SK-N-SH (cell line): ENCODE results near the gene EIF4E. TPM values are rescaled to one million over a fixed set of nuclear protein-coding genes. Genes with fewer than 3 reads are reported as not detected.

Experiments
- CTCF ChIA-PET: fragments of 300-600, 350-600 bp; formaldehyde crosslinking; extraction: SDS; loops from one replicate; lab custom pipeline; 2021; lab: Yijun Ruan, JAX
- POLR2A ChIA-PET: fragments of 350-600 bp; sonication (Branson Sonifier 250); formaldehyde crosslinking; extraction: SDS; loops from one replicate; lab custom pipeline; 2020; ENCODE audit warnings: antibody characterized with exemption, inconsistent platforms; lab: Yijun Ruan, JAX
- DNase-seq: peaks from one replicate; pipeline ENCODE4 v3.0.0; 2012
- H2AFZ ChIP-seq: fragments of 200-600 bp; sonication (generic); 2 replicates; pipeline ENCODE4 v1.8.1; 2016; ENCODE audit warnings: antibody characterized with exemption, mild to moderate bottlenecking, low read depth
- H3F3A ChIP-seq: fragments of 200-600 bp; sonication (generic); replicated peaks from 2 replicates; pipeline ENCODE3; 2016; ENCODE audit warnings: antibody characterized with exemption, mild to moderate bottlenecking; ENCODE audit not compliant: insufficient read depth
- H3K27ac ChIP-seq, 2 experiments: fragments of 200-500 bp in 1 of 2; fragments of 200-600 bp in 1 of 2; sonication (Bioruptor generic) in 1 of 2; sonication (generic), shearing (Covaris generic) in 1 of 2; 2 replicates each; pipeline versions ENCODE4 v1.5.1 to v1.6.1; 2014 to 2016; ENCODE audit warnings: low read depth in 2 of 2, inconsistent platforms in 1 of 2, low read length in 1 of 2, mild to moderate bottlenecking in 1 of 2, mixed read lengths in 1 of 2
- H3K27me3 ChIP-seq: fragments of 200-600 bp; sonication (generic), shearing (Covaris generic); 2 replicates; pipeline ENCODE4 v1.6.1; 2016; ENCODE audit warnings: mixed run types; ENCODE audit not compliant: insufficient read depth
- H3K36me3 ChIP-seq, 2 experiments: fragments of 200-500 bp in 1 of 2; fragments of 200-600 bp in 1 of 2; sonication (Bioruptor generic) in 1 of 2; sonication (generic) in 1 of 2; replicated peaks in 1 of 2; 2 replicates each; pipeline versions ENCODE3 to v1.5.1; 2014 to 2016; ENCODE audit warnings: low read length in 1 of 2, mild to moderate bottlenecking in 1 of 2; ENCODE audit not compliant: insufficient read depth in 2 of 2, control insufficient read depth in 1 of 2
- H3K4me1 ChIP-seq, 2 experiments: fragments of 200-500 bp in 1 of 2; fragments of 200-600 bp in 1 of 2; sonication (Bioruptor generic) in 1 of 2; sonication (generic), shearing (Covaris generic) in 1 of 2; 2 replicates each; pipeline versions ENCODE4 v1.5.1 to v1.6.1; 2014 to 2016; ENCODE audit warnings: low read depth in 1 of 2, low read length in 1 of 2, mixed run types in 1 of 2; ENCODE audit not compliant: insufficient read depth in 2 of 2, control insufficient read depth in 1 of 2
- H3K4me2 ChIP-seq: fragments of 200-600 bp; sonication (generic), shearing (Covaris generic); 2 replicates; pipeline ENCODE4 v1.6.1; 2017; ENCODE audit warnings: mixed run types
- H3K4me3 ChIP-seq, 2 experiments: fragments of 200-500 bp in 1 of 2; fragments of 200-600 bp in 1 of 2; sonication (Bioruptor generic) in 1 of 2; sonication (generic), shearing (Covaris generic) in 1 of 2; 2 replicates each; pipeline versions ENCODE4 v1.5.1 to v1.8.1; 2014 to 2016; ENCODE audit warnings: low read depth in 2 of 2, inconsistent platforms in 1 of 2, low read length in 1 of 2, mild to moderate bottlenecking in 1 of 2, mixed read lengths in 1 of 2, moderate library complexity in 1 of 2
- H3K79me2 ChIP-seq: fragments of 200-600 bp; sonication (generic); 2 replicates; pipeline ENCODE4 v1.8.1; 2017; ENCODE audit warnings: mild to moderate bottlenecking; ENCODE audit not compliant: insufficient read depth
- H3K9ac ChIP-seq: fragments of 200-600 bp; sonication (generic); 2 replicates; pipeline ENCODE4 v1.6.1; 2017; ENCODE audit warnings: mixed run types
- H3K9me2 ChIP-seq: fragments of 200-600 bp; sonication (generic); 2 replicates; pipeline ENCODE4 v1.6.1; 2017; ENCODE audit warnings: mixed run types
- H3K9me3 ChIP-seq: fragments of 200-600 bp; sonication (generic); 2 replicates; pipeline ENCODE4 v1.6.1; 2017; ENCODE audit warnings: mixed run types, mild to moderate bottlenecking, moderate library complexity
- H4K20me1 ChIP-seq: fragments of 200-600 bp; sonication (generic); 2 replicates; pipeline ENCODE4 v1.6.1; 2017; ENCODE audit warnings: mild to moderate bottlenecking, mixed run types; ENCODE audit not compliant: insufficient read depth
- ELF1 ChIP-seq: IDR thresholded peaks from 2 replicates; pipeline ENCODE4 v1.4.0; 2012
- EZH2phosphoT487 ChIP-seq: fragments of 200-600 bp; sonication (generic); IDR thresholded peaks from 2 replicates; pipeline ENCODE4 v1.6.1; 2017; ENCODE audit warnings: low read depth, mixed run types, mild to moderate bottlenecking, antibody characterized with exemption, moderate library complexity, borderline replicate concordance
- FOXM1 ChIP-seq: IDR thresholded peaks from 2 replicates; pipeline ENCODE4 v1.4.0; 2012; ENCODE audit warnings: low read depth, mild to moderate bottlenecking
- GABPA ChIP-seq: IDR thresholded peaks from 2 replicates; pipeline ENCODE4 v1.4.0; 2012; ENCODE audit warnings: low read depth, mild to moderate bottlenecking
- MEF2A ChIP-seq: IDR thresholded peaks from 2 replicates; pipeline ENCODE4 v1.4.0; 2012; ENCODE audit warnings: low read depth, borderline replicate concordance
- MXI1 ChIP-seq: IDR thresholded peaks from 2 replicates; pipeline ENCODE4 v1.6.1; 2012; ENCODE audit warnings: mild to moderate bottlenecking, low read depth, low read length, improper control_type of control experiment
- NRF1 ChIP-seq: IDR thresholded peaks from 2 replicates; pipeline ENCODE4 v1.6.1; 2012; ENCODE audit warnings: low read depth, mild to moderate bottlenecking, low read length
- POLR2AphosphoS5 ChIP-seq: IDR thresholded peaks from 2 replicates; pipeline ENCODE4 v1.6.1; 2012; ENCODE audit warnings: low read depth, low read length
- RXRA ChIP-seq: IDR thresholded peaks from 2 replicates; pipeline ENCODE4 v1.4.0; 2012; ENCODE audit warnings: low read depth, mild to moderate bottlenecking, borderline replicate concordance
- SIN3A ChIP-seq: IDR thresholded peaks from 2 replicates; pipeline ENCODE4 v1.6.1; 2012; ENCODE audit warnings: low read depth, mild to moderate bottlenecking, low read length, moderate library complexity, borderline replicate concordance
- TCF12 ChIP-seq: IDR thresholded peaks from 2 replicates; pipeline ENCODE4 v1.4.0; 2012
- WGBS: methylation state at CpG from one replicate; pipeline ENCODE4 v1.1.6; 2017; ENCODE audit warnings: low lambda C conversion rate; 5-methylcytosine and 5-hydroxymethylcytosine counted together
- polyA plus RNA-seq, 3 experiments: library from polyadenylated mRNA; depleted of rRNA; stranded (reverse); fragments of >200 nt; gene quantifications; 2 replicates each; pipeline ENCODE4 v1.2.3, GENCODE V29; 2012
- TF ChIP-seq, protein P1 (sequence below): fragments of 150-350 bp; IDR thresholded peaks from 2 replicates; pipeline ENCODE4 v1.6.1; 2017; ENCODE audit warnings: antibody characterized with exemption, low read length, low read depth, borderline replicate concordance
- TF ChIP-seq, protein P2 (sequence below): fragments of 150-350 bp; IDR thresholded peaks from 2 replicates; pipeline ENCODE4 v1.6.1; 2016; ENCODE audit warnings: mild to moderate bottlenecking, low read depth, low read length
- TF ChIP-seq, protein P3 (sequence below): IDR thresholded peaks from 2 replicates; pipeline ENCODE4 v1.4.0; 2012; ENCODE audit warnings: low read depth, borderline replicate concordance
- TF ChIP-seq, protein P4 (sequence below): IDR thresholded peaks from 2 replicates; pipeline ENCODE4 v1.4.0; 2012; ENCODE audit warnings: low read depth
- TF ChIP-seq, protein P5 (sequence below): IDR thresholded peaks from 2 replicates; pipeline ENCODE4; 2012
- TF ChIP-seq, protein P6 (sequence below): fragments of 200-600 bp; sonication (generic); IDR thresholded peaks from 2 replicates; pipeline ENCODE4 v1.6.1; 2017; ENCODE audit warnings: antibody characterized with exemption, mild to moderate bottlenecking, moderate library complexity

The EIF4E gene
- polyA plus RNA-seq, 1 of the 3 experiments (the other 2 are of a cell fraction): 59.8 TPM

DNA sequence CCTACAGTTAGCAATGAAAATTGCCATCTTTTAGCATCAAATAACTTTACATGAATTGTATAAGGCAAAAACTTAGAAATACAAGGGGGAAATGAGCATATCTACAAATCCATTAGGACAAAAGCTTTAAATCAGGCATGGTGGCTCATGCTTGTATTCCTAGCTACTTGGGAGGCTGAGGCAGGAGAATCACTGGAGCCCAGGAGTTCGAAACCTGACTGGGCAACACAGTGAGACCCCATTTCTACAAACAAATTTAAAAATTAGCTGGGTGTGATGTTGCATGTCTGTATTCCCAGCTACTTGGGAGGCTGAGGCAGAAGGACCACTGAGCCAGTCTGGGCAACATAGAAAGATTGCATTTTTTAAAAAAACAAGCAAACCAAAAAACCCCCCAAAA lies 61.3 kb downstream of the EIF4E start:
- Histone ChIP-seq H3K9me2 (no peaks in the 10 kb centered on the region), H3K27me3 (no peaks in the 10 kb centered on the region), H3K9me3 (no peaks in the 10 kb centered on the region), H3K79me2 (no peaks in the 10 kb centered on the region), H3K36me3 (no peaks in the 10 kb centered on the region), H3K4me2 (no peak overlapping the region), H3K9ac (no peak overlapping the region), H3K4me1 (no peaks in the 10 kb centered on the region), H3K27ac (no peak overlapping the region), H3K4me3 (no peak overlapping the region), H4K20me1 (no peaks in the 10 kb centered on the region), H2AFZ (no peak overlapping the region), H3F3A (no peaks in the 10 kb centered on the region)
- CTCF ChIA-PET: interaction anchor here (1.0 to 1.2 kb wide), 3 partner anchors 14 to 400 kb away, joined by 3 read pairs; no protein-coding TSS in a partner anchor
- POLR2A ChIA-PET: no interaction called here
- 85% methylated on average over 1 of the region's 1 CpG for WGBS
- no peak for DNase-seq
- TF ChIP-seq, protein P1, sequence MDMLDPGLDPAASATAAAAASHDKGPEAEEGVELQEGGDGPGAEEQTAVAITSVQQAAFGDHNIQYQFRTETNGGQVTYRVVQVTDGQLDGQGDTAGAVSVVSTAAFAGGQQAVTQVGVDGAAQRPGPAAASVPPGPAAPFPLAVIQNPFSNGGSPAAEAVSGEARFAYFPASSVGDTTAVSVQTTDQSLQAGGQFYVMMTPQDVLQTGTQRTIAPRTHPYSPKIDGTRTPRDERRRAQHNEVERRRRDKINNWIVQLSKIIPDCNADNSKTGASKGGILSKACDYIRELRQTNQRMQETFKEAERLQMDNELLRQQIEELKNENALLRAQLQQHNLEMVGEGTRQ: no peak
- TF ChIP-seq, protein P2, sequence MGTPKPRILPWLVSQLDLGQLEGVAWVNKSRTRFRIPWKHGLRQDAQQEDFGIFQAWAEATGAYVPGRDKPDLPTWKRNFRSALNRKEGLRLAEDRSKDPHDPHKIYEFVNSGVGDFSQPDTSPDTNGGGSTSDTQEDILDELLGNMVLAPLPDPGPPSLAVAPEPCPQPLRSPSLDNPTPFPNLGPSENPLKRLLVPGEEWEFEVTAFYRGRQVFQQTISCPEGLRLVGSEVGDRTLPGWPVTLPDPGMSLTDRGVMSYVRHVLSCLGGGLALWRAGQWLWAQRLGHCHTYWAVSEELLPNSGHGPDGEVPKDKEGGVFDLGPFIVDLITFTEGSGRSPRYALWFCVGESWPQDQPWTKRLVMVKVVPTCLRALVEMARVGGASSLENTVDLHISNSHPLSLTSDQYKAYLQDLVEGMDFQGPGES: no peak
- no peak for TF ChIP-seq SIN3A
- TF ChIP-seq FOXM1: no peak
- no peak for TF ChIP-seq RXRA
- no peak for TF ChIP-seq ELF1
- TF ChIP-seq, protein P3, sequence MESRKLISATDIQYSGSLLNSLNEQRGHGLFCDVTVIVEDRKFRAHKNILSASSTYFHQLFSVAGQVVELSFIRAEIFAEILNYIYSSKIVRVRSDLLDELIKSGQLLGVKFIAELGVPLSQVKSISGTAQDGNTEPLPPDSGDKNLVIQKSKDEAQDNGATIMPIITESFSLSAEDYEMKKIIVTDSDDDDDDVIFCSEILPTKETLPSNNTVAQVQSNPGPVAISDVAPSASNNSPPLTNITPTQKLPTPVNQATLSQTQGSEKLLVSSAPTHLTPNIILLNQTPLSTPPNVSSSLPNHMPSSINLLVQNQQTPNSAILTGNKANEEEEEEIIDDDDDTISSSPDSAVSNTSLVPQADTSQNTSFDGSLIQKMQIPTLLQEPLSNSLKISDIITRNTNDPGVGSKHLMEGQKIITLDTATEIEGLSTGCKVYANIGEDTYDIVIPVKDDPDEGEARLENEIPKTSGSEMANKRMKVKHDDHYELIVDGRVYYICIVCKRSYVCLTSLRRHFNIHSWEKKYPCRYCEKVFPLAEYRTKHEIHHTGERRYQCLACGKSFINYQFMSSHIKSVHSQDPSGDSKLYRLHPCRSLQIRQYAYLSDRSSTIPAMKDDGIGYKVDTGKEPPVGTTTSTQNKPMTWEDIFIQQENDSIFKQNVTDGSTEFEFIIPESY: no peak
- no peak for TF ChIP-seq MEF2A
- TF ChIP-seq MXI1: no peak
- TF ChIP-seq GABPA: no peak
- TF ChIP-seq NRF1: no peak
- TF ChIP-seq TCF12: no peak
- no peak for TF ChIP-seq EZH2phosphoT487
- TF ChIP-seq, protein P4, sequence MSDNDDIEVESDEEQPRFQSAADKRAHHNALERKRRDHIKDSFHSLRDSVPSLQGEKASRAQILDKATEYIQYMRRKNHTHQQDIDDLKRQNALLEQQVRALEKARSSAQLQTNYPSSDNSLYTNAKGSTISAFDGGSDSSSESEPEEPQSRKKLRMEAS: no peak
- no peak for TF ChIP-seq POLR2AphosphoS5
- TF ChIP-seq, protein P5, sequence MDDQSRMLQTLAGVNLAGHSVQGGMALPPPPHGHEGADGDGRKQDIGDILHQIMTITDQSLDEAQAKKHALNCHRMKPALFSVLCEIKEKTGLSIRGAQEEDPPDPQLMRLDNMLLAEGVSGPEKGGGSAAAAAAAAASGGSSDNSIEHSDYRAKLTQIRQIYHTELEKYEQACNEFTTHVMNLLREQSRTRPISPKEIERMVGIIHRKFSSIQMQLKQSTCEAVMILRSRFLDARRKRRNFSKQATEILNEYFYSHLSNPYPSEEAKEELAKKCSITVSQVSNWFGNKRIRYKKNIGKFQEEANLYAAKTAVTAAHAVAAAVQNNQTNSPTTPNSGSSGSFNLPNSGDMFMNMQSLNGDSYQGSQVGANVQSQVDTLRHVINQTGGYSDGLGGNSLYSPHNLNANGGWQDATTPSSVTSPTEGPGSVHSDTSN: no peak
- TF ChIP-seq, protein P6, sequence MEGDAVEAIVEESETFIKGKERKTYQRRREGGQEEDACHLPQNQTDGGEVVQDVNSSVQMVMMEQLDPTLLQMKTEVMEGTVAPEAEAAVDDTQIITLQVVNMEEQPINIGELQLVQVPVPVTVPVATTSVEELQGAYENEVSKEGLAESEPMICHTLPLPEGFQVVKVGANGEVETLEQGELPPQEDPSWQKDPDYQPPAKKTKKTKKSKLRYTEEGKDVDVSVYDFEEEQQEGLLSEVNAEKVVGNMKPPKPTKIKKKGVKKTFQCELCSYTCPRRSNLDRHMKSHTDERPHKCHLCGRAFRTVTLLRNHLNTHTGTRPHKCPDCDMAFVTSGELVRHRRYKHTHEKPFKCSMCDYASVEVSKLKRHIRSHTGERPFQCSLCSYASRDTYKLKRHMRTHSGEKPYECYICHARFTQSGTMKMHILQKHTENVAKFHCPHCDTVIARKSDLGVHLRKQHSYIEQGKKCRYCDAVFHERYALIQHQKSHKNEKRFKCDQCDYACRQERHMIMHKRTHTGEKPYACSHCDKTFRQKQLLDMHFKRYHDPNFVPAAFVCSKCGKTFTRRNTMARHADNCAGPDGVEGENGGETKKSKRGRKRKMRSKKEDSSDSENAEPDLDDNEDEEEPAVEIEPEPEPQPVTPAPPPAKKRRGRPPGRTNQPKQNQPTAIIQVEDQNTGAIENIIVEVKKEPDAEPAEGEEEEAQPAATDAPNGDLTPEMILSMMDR: no peak
